Type B pancreatic cell (in vitro differentiated cells): Measurements from ENCODE around the gene TBC1D5. TPM values are rescaled to one million over a fixed set of nuclear protein-coding genes. Genes with fewer than 3 reads are reported as not detected.
"Not testable (repeated sequence)": the region's sequence is repeated elsewhere in the genome, so short reads cannot be mapped to it uniquely, and the experiment has no call there.

ENCODE experiments used
- DNase-seq: peaks from one replicate; pipeline ENCODE4 v3.0.0; 2021; ENCODE audit warnings: mixed read lengths; ENCODE audit not compliant: unreplicated experiment; ENCODE audit errors: extremely low spot score
- H3K27ac Mint-ChIP-seq: 2 replicates; pipeline ENCODE4 v1.8.0; 2021; ENCODE audit warnings: mild to moderate bottlenecking, mixed read lengths
- H3K27me3 Mint-ChIP-seq: 2 replicates; pipeline ENCODE4 v1.8.0; 2021; ENCODE audit warnings: mixed read lengths
- H3K36me3 Mint-ChIP-seq: 2 replicates; pipeline ENCODE4 v1.8.0; 2021; ENCODE audit warnings: mixed read lengths
- H3K4me1 Mint-ChIP-seq: one replicate; pipeline ENCODE4 v1.8.0; 2021; ENCODE audit warnings: mixed read lengths; ENCODE audit not compliant: unreplicated experiment
- H3K4me3 Mint-ChIP-seq: 2 replicates; pipeline ENCODE4 v1.8.0; 2021; ENCODE audit warnings: mild to moderate bottlenecking, mixed read lengths
- H3K9me3 Mint-ChIP-seq: 2 replicates; pipeline ENCODE4 v1.8.0; 2021; ENCODE audit warnings: mixed read lengths
- CTCF ChIP-seq: fragments of 200-600 bp; sonication (generic); conservative IDR thresholded peaks from 2 replicates; pipeline ENCODE4 v1.5.0; 2021; ENCODE audit warnings: antibody characterized with exemption, mild to moderate bottlenecking
- total RNA-seq: library from RNA; stranded (reverse); gene quantifications from 2 replicates; pipeline ENCODE4 v1.2.1, GENCODE V29; 2021; ENCODE audit warnings: low replicate concordance

Gene TBC1D5
- total RNA-seq, 1 donor from 2014 or later = 48.7 TPM

GRCh38 chr3:17399586-17399985, 342.8 kb downstream of the TBC1D5 start:
- no peak for DNase-seq
- TF ChIP-seq CTCF = no peak
- Mint-ChIP-seq H3K4me1 (no peaks in the 10 kb centered on the region), H3K4me3 (no peak overlapping the region), H3K27ac (no peak overlapping the region), H3K36me3 (peaks cover 8% of the 10 kb centered on the region), H3K27me3 (no peaks in the 10 kb centered on the region), H3K9me3 (no peaks in the 10 kb centered on the region)

GRCh38 chr3:17398959-17399551, 343.4 kb downstream of the TBC1D5 start:
- H3K27me3 Mint-ChIP-seq = no peaks in the 10 kb centered on the region

GRCh38 chr3:17396036-17396435, 346.4 kb downstream of the TBC1D5 start:
- Mint-ChIP-seq H3K36me3 (peaks cover 18% of the 10 kb centered on the region), H3K4me1 (no peaks in the 10 kb centered on the region), H3K4me3 (no peak overlapping the region), H3K27me3 (no peaks in the 10 kb centered on the region), H3K27ac (no peak overlapping the region), H3K9me3 (no peaks in the 10 kb centered on the region)
- TF ChIP-seq CTCF = no peak
- DNase-seq = no peak

More at GRCh38 chr3:17398959-17399551, 343.4 kb downstream of the TBC1D5 start:
- Mint-ChIP-seq H3K4me3 (no peak overlapping the region), H3K4me1 (no peaks in the 10 kb centered on the region), H3K27ac (no peak overlapping the region), H3K36me3 (peaks cover 4% of the 10 kb centered on the region), H3K9me3 (no peaks in the 10 kb centered on the region)
- no peak for TF ChIP-seq CTCF
- DNase-seq = no peak

GRCh38 chr3:17394541-17395155, 347.8 kb downstream of the TBC1D5 start:
- no peak overlapping the region for H3K27ac Mint-ChIP-seq
- H3K4me3 Mint-ChIP-seq = no peak overlapping the region
- H3K4me1 Mint-ChIP-seq = no peaks in the 10 kb centered on the region
- no peak for DNase-seq
- no peaks in the 10 kb centered on the region for H3K27me3 Mint-ChIP-seq
- TF ChIP-seq CTCF = no peak
- peaks cover 24% of the 10 kb centered on the region for H3K36me3 Mint-ChIP-seq
- H3K9me3 Mint-ChIP-seq = no peaks in the 10 kb centered on the region

- not testable (repeated sequence) for H3K27ac Mint-ChIP-seq, H3K4me3 Mint-ChIP-seq, H3K9me3 Mint-ChIP-seq, H3K4me1 Mint-ChIP-seq, H3K27me3 Mint-ChIP-seq, DNase-seq
- peaks cover 30% of the 10 kb centered on the region for H3K36me3 Mint-ChIP-seq
Measured at GRCh38 chr3:17392516-17392915, 349.9 kb downstream of the TBC1D5 start.

- DNase-seq = no peak
- no peak for TF ChIP-seq CTCF
- Mint-ChIP-seq H3K9me3 (no peaks in the 10 kb centered on the region), H3K27me3 (no peaks in the 10 kb centered on the region), H3K27ac (no peak overlapping the region), H3K36me3 (peaks cover 30% of the 10 kb centered on the region), H3K4me3 (no peak overlapping the region), H3K4me1 (no peaks in the 10 kb centered on the region)
Measured at GRCh38 chr3:17390785-17391184, 351.6 kb downstream of the TBC1D5 start.
